Vagina (tissue), 2 donors: ENCODE data around the gene ASXL3.

Experiments
- CTCF ChIP-seq, 3 experiments: fragments of 450-650 bp in 2 of 3; fragments of 200-600 bp in 1 of 3; sonication (generic) in 1 of 3; IDR thresholded peaks; one replicate each; pipeline ENCODE4 v1.5.1; 2017 to 2019; ENCODE audit warnings: antibody characterized with exemption in 3 of 3, mild to moderate bottlenecking in 2 of 3, moderate library complexity in 2 of 3
- POLR2A ChIP-seq, 2 donors: fragments of 450-650 bp; IDR thresholded peaks; one replicate each; pipeline ENCODE4 v1.6.1; 2017; ENCODE audit warnings: antibody characterized with exemption in 2 of 2, mild to moderate bottlenecking in 2 of 2, moderate library complexity in 2 of 2
- POLR2AphosphoS5 ChIP-seq, 2 donors: sonication (generic); formaldehyde crosslinking; IDR thresholded peaks; one replicate each; pipeline ENCODE4 v1.9.0; 2017; ENCODE audit warnings: antibody characterized with exemption in 2 of 2, mild to moderate bottlenecking in 2 of 2, low read depth in 1 of 2; ENCODE audit not compliant: insufficient read depth in 1 of 2

GRCh38 chr18:33708876-33709275 lies 130.9 kb downstream of the ASXL3 start:
- TF ChIP-seq CTCF (IDR thresholded peaks at IDR 0.05) (no peak), POLR2AphosphoS5 (IDR thresholded peaks at IDR 0.05; ENCODE audit: insufficient read depth in 1 of 2, low read depth in 1 of 2) (no peak), POLR2A (IDR thresholded peaks at IDR 0.05) (no peak)
